GM23338 (cell line): ENCODE data around the gene CCDC93. TPM values are rescaled to one million over a fixed set of nuclear protein-coding genes. Genes with fewer than 3 reads are reported as not detected.

Experiments used
- ATAC-seq: fragments of 200-7000 bp; cut with Tn5 transposase; 3 replicates; pipeline ENCODE4 v1.9.1; 2020
- DNase-seq: peaks from one replicate; pipeline ENCODE4 v3.0.0-alpha.2; 2015; ENCODE audit warnings: low spot score
- H2AFZ ChIP-seq: fragments of 200-600 bp; sonication (generic); 2 replicates; pipeline ENCODE4 v1.8.0; 2016; ENCODE audit warnings: antibody characterized with exemption, mild to moderate bottlenecking, moderate library complexity
- H3F3A ChIP-seq: fragments of 200-600 bp; sonication (generic); replicated peaks from 2 replicates; pipeline ENCODE4 v1.8.0; 2017; ENCODE audit warnings: antibody characterized with exemption, mixed run types, low read depth
- H3K27ac ChIP-seq: fragments of 200-600 bp; sonication (generic); 2 replicates; pipeline ENCODE4 v1.6.1; 2016; ENCODE audit warnings: low read depth
- H3K27me3 ChIP-seq: fragments of 200-600 bp; sonication (generic); 2 replicates; pipeline ENCODE4 v1.8.0; 2016; ENCODE audit warnings: mild to moderate bottlenecking, mixed run types, moderate library complexity; ENCODE audit not compliant: insufficient read depth
- H3K36me3 ChIP-seq: fragments of 200-600 bp; sonication (generic); 2 replicates; pipeline ENCODE4 v1.8.0; 2016; ENCODE audit warnings: mild to moderate bottlenecking; ENCODE audit not compliant: insufficient read depth
- H3K4me1 ChIP-seq: fragments of 200-600 bp; sonication (generic); 2 replicates; pipeline ENCODE4 v1.8.0; 2016; ENCODE audit warnings: mild to moderate bottlenecking, moderate library complexity; ENCODE audit not compliant: insufficient read depth
- H3K4me2 ChIP-seq: fragments of 200-600 bp; sonication (generic); 2 replicates; pipeline ENCODE4 v1.7.1; 2017; ENCODE audit warnings: mixed run types
- H3K4me3 ChIP-seq: fragments of 200-600 bp; sonication (generic); 2 replicates; pipeline ENCODE4 v1.6.1; 2016; ENCODE audit warnings: mixed run types
- H3K79me2 ChIP-seq: fragments of 200-600 bp; sonication (generic); replicated peaks from 2 replicates; pipeline ENCODE4 v1.8.0; 2017; ENCODE audit warnings: mild to moderate bottlenecking; ENCODE audit not compliant: insufficient read depth
- H3K9me2 ChIP-seq: fragments of 200-600 bp; sonication (generic); 2 replicates; pipeline ENCODE4 v1.8.0; 2017; ENCODE audit not compliant: insufficient read depth
- H4K20me1 ChIP-seq: fragments of 200-600 bp; sonication (generic); replicated peaks from 2 replicates; pipeline ENCODE4 v1.8.0; 2017; ENCODE audit warnings: mild to moderate bottlenecking; ENCODE audit not compliant: insufficient read depth
- H3K27ac Mint-ChIP-seq: 2 replicates; pipeline ENCODE4 v1.8.0; 2020; ENCODE audit warnings: inconsistent platforms, mild to moderate bottlenecking, moderate library complexity, mixed read lengths
- H3K27me3 Mint-ChIP-seq: 3 replicates; pipeline ENCODE4 v1.8.0; 2022; ENCODE audit warnings: low read depth, mild to moderate bottlenecking, moderate library complexity, mixed read lengths, inconsistent platforms; ENCODE audit not compliant: insufficient read depth, poor library complexity
- H3K36me3 Mint-ChIP-seq: 3 replicates; pipeline ENCODE4 v1.8.0; 2021; ENCODE audit warnings: low read depth, mild to moderate bottlenecking, inconsistent platforms, moderate library complexity, mixed read lengths
- H3K4me1 Mint-ChIP-seq: 3 replicates; pipeline ENCODE4 v1.8.0; 2020; ENCODE audit warnings: mild to moderate bottlenecking, inconsistent platforms, mixed read lengths
- H3K4me3 Mint-ChIP-seq: 3 replicates; pipeline ENCODE4 v1.8.0; 2021; ENCODE audit warnings: moderate library complexity, mild to moderate bottlenecking, inconsistent platforms, mixed read lengths
- H3K9me3 Mint-ChIP-seq: 3 replicates; pipeline ENCODE4 v1.8.0; 2020; ENCODE audit warnings: moderate library complexity, mild to moderate bottlenecking, inconsistent platforms, mixed read lengths
- CREB1 ChIP-seq: fragments of 250-450 bp; sonication (Bioruptor Pico); IDR thresholded peaks from 2 replicates; pipeline ENCODE4 v1.5.0; 2020; ENCODE audit warnings: low read depth, mild to moderate bottlenecking, moderate library complexity
- CTCF ChIP-seq, 2 experiments: fragments of 200-600 bp in 1 of 2; sonication (generic) in 1 of 2; conservative IDR thresholded peaks; 2 replicates each; pipeline versions ENCODE4 v1.5.1 to v1.6.1; 2016 to 2017; ENCODE audit warnings: antibody characterized with exemption in 2 of 2, low read depth in 2 of 2, mild to moderate bottlenecking in 2 of 2, moderate library complexity in 1 of 2
- EZH2 ChIP-seq: fragments of 200-600 bp; sonication (generic); IDR thresholded peaks from one replicate; pipeline ENCODE4 v1.8.0; 2017; ENCODE audit warnings: antibody characterized with exemption, mild to moderate bottlenecking, low read depth; ENCODE audit not compliant: unreplicated experiment
- EZH2phosphoT487 ChIP-seq: fragments of 200-600 bp; sonication (generic); IDR thresholded peaks from one replicate; pipeline ENCODE4 v1.8.1; 2018; ENCODE audit warnings: antibody characterized with exemption; ENCODE audit not compliant: unreplicated experiment
- JUNB ChIP-seq: IDR thresholded peaks from one replicate; pipeline ENCODE4 v1.6.1; 2016; ENCODE audit warnings: antibody characterized with exemption; ENCODE audit not compliant: unreplicated experiment
- NANOG ChIP-seq: IDR thresholded peaks from 2 replicates; pipeline ENCODE4 v1.6.1; 2016; ENCODE audit warnings: antibody characterized with exemption, borderline replicate concordance
- POLR2AphosphoS5 ChIP-seq: IDR thresholded peaks from 2 replicates; pipeline ENCODE4 v1.6.1; 2016; ENCODE audit warnings: antibody characterized with exemption, low read depth
- REST ChIP-seq: IDR thresholded peaks from one replicate; pipeline ENCODE4 v1.6.1; 2018; ENCODE audit warnings: antibody characterized with exemption; ENCODE audit not compliant: unreplicated experiment
- STAT1 ChIP-seq: IDR thresholded peaks from one replicate; pipeline ENCODE4 v1.6.1; 2016; ENCODE audit warnings: antibody characterized with exemption; ENCODE audit not compliant: unreplicated experiment
- ZNF114 ChIP-seq: fragments of 250-450 bp; sonication (Bioruptor Pico); IDR thresholded peaks from 2 replicates; pipeline ENCODE4 v1.5.0; 2020; ENCODE audit warnings: mild to moderate bottlenecking, moderate library complexity
- ZNF331 ChIP-seq: fragments of 250-450 bp; sonication (Bioruptor Pico); IDR thresholded peaks from 2 replicates; pipeline ENCODE4 v1.5.0; 2020; ENCODE audit warnings: low read depth, mild to moderate bottlenecking, moderate library complexity
- polyA plus RNA-seq: library from polyadenylated mRNA; unstranded; fragments of >200 nt; fragmentation: Nextera tagmentation; extraction: Ambion mirVana; gene quantifications from 2 replicates; pipeline ENCODE4 v1.2.1, GENCODE V29; 2016
- total RNA-seq: library from RNA; depleted of rRNA; stranded (reverse); fragments of >200 nt; shearing (Covaris generic); gene quantifications from 2 replicates; pipeline ENCODE4 v1.2.3, GENCODE V29; 2014

The CCDC93 gene
- total and polyA plus RNA-seq, 2 experiments from 2014 or later = 13.1 to 16.8 TPM

GRCh38 chr2:117972476-117973123, 41.3 kb downstream of the CCDC93 start:
- no peak overlapping the region for H3K27ac Mint-ChIP-seq
- ATAC-seq = no peak

More at GRCh38 chr2:117972476-117973123, 41.3 kb downstream of the CCDC93 start:
- Histone ChIP-seq H3K9me2 (no peaks in the 10 kb centered on the region), H4K20me1 (0 out of 2 replicates have a peak, but pooled peaks cover 12% of the 10 kb centered on the region), H3F3A (no peaks in the 10 kb centered on the region), H3K4me1 (no peaks in the 10 kb centered on the region), H3K27me3 (no peaks in the 10 kb centered on the region), H2AFZ (no peak overlapping the region), H3K4me2 (no peak overlapping the region), H3K4me3 (no peak overlapping the region), H3K79me2 (no peaks in the 10 kb centered on the region), H3K27ac (no peak overlapping the region), H3K36me3 (no peaks in the 10 kb centered on the region)
- Mint-ChIP-seq H3K4me1 (peaks cover 3% of the 10 kb centered on the region; the same call in 2 of the 3 replicates), H3K27me3 (no peaks in the 10 kb centered on the region), H3K36me3 (peaks cover 26% of the 10 kb centered on the region), H3K4me3 (no peak overlapping the region), H3K9me3 (no peaks in the 10 kb centered on the region)
- DNase-seq = no peak
- no peak for TF ChIP-seq ZNF331 (CRISPR knock-in tag)
- no peak for TF ChIP-seq JUNB
- TF ChIP-seq ZNF114 = no peak
- no peak for TF ChIP-seq CTCF (conservative IDR thresholded peaks at IDR 0.05; ENCODE audit: low read depth in 2 of 2)
- no peak for TF ChIP-seq EZH2
- TF ChIP-seq NANOG = no peak
- TF ChIP-seq POLR2AphosphoS5 = no peak
- TF ChIP-seq EZH2phosphoT487 = no peak
- no peak for TF ChIP-seq STAT1
- no peak for TF ChIP-seq CREB1 (CRISPR knock-in tag)
- no peak for TF ChIP-seq REST
